Suppressor macrophage (primary cell): ENCODE data around the gene TMEM121.
"Not testable (repeated sequence)": the region's sequence is repeated elsewhere in the genome, so short reads cannot be mapped to it uniquely, and the experiment has no call there.

Experiments
- DNase-seq, 4 experiments: peaks; one replicate each; pipeline ENCODE4 v3.0.0-alpha.2; 2020 to 2022

The TMEM121 gene

GRCh38 chr14:105528586-105529318 is 2.4 kb downstream of the TMEM121 start:
- peak in 2 of 4 experiments; percentile 8 to 18 for DNase-seq

DNA sequence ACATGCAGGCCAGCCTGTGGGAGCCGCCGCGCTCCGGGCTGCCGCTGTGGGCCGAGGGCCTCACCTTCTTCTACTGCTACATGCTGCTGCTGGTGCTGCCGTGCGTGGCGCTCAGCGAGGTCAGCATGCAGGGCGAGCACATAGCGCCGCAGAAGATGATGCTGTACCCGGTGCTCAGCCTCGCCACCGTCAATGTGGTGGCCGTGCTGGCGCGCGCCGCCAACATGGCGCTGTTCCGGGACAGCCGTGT is 2.9 kb downstream of the TMEM121 start:
- DNase-seq = peak in 1 of 4 experiments; percentile 6

DNA sequence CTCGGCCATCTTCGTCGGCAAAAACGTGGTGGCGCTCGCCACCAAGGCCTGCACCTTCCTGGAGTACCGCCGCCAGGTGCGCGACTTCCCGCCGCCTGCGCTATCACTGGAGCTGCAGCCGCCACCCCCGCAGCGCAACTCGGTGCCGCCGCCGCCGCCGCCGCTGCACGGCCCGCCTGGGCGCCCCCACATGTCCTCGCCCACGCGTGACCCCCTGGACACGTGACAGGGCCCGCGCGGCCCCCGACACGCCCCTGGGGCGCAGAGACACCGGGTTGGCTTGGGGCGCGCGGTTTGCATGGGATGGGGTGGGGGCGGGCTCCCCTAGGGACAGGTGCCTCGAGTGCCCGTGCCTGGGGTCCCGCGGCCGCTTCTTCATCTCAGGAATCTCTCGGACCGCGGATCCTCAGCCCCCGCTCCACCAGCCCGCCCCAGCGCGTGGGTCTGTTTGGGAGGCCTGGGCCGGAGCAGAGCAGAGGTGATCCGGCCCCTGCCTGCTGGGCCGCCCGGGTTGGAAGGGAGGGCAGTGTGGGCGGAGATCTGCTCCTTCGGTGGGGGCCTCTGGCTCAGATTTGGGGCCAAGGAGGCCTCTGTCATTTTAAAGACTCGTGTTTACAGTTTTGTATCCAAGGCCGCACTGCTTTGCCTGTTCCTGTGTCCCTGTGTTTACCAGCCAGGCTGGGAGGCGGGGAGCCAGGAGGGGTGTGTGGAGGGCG is 3.3 kb downstream of the TMEM121 start:
- no peak for DNase-seq

DNA sequence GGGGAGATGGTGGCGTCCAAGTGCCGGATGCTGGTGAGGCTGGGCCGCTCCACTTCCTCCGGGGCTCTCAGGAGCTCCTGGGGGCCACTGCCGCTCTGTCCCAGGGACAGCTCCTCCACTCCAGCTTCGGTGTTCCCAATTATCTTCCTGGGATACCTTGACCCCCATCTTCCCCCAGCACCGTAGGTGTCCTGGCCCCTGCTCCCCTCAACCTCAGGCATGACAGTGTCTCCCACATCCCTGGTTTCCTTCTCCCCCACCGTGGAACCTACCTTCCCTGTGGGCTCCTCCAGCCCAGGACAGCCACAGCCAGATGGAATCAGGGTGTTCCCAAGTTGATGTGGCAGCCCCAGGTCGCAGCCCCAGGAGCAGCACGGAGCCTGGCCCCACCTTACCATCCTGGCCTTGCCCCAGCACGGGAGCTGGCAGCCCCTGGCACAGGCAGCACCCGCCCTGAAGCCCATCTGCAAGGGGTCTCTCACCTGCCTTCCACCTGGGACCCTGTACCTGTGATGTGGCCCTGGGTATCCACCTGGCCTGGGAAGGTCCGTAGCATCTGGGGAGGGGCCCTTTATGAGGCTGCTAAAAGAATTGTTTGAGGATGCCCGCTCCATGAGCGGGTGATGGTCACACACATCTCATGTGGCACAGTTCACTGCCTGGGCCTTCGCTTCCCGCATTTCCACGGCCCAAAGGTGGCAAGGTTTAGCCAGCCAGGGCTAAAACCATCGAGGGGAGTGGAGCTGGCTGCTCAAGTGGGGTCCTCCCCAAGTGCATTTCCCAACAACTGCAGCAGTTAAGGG is 4.1 kb downstream of the TMEM121 start:
- no peak for DNase-seq

DNA sequence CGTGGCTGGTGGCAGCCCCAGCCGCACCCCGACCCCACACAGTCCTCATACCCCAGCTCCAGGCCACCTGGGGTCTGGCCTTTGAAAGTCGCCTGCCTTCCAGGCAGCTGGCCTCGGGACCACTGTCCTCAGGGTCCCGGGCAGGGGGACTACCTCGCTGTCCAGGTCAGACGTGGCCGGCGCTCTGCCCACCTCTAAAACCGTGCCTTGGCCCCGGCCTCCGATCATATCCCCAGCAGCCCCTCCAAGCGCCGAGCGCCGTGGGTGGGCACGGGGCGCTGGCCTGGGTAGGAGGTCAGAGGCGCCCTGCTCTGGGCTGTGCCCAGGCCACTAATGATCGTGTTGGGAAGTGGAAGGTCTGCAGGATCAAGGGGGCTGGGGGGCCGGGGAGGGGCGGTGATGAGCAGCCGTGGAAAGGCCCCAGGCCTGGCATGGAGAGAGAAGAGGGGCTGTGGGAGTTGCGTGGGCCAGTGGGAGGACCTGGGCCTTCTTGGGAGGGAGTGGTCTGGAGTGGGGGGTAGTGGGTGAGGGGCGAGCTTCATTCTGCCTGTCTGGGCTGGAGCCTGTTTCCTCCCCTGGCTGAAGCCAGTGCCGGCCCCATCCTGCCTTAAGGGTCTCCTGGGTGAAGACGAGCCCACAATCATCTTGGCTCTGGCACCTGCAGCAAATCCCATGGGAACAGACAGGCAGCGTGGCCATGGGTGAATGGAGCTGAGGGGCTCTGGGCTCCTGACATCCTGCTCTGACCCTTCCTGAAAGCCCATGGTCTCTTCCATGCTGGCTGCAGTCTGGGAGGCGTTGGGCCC is 4.9 kb downstream of the TMEM121 start:
- DNase-seq = no peak

- DNase-seq = no peak
Measured at GRCh38 chr14:105531894-105532623, 5.7 kb downstream of the TMEM121 start.

GRCh38 chr14:105532735-105533141 is 6.4 kb downstream of the TMEM121 start:
- DNase-seq = peak in 1 of 4 experiments; percentile 12

DNA sequence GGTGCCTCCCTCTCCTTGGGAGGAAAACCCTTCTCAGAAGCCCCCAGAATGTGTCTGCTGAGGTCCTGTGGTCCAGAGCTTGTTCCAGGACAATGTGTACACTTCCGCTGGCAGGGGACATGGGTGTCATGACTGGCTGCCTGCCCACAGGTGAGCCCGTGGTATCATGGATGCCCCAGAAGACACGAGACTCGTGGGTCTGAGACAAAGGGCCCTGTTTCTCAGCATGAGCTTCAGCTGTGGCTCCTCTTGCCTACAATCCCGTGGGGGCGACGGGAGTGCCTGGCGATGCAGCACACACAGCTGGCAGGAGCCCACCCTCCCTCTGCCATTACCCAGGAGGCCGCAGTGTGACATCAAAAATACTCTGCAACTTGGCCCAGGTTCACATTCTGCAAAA is 7.0 kb downstream of the TMEM121 start:
- DNase-seq = no peak

- no peak for DNase-seq
Measured at GRCh38 chr14:105533811-105534498, 7.6 kb downstream of the TMEM121 start.

- no peak for DNase-seq
Measured at GRCh38 chr14:105534586-105534985, 8.2 kb downstream of the TMEM121 start.

- DNase-seq = no peak
Measured at GRCh38 chr14:105536051-105536450, 9.7 kb downstream of the TMEM121 start.

DNA sequence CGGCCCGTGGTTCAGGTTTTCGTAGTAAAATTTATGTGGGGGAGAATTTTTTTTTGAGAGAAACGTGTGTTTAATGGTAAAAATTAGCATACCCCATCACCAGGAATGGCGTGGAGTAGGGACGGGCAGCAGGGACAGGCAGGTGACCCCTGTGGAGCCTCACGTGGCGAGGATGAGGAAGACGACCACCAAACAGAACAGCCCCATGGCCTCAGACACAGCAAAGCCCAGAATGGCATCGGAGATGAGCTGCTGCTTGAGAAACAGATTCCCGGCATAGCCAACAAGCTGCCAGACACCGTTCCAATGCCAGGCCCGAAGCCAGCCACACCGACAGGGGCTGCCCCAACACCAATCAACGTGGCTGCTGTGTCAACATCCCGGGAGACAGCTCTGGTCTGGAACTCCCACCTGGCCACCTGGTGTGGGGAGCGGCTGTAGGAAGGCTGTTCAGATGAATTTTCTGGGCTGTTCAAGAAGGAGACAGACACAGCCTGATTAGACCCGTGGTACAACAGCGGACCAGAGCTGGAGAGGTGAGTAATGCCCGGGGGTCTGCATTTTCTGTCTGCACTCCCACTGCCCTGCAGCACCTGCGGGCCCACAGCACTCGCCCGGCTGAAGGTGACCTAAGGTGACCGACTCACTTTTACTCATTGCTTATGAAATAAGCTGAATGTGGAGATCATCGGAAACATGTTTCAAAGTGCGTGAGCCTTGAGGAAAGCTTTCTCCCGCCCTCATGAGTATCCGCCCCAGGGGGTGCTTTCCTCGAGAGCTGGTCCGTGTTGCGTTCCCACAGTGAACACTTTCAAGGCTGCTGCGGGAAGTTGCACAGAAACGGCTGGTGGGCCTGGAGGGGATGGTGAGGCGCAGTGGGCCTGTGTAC is 10.6 kb downstream of the TMEM121 start:
- DNase-seq = no peak

GRCh38 chr14:105537580-105538474 is 11.4 kb downstream of the TMEM121 start:
- peak; percentile 46 to 75 (median 62) for DNase-seq

DNA sequence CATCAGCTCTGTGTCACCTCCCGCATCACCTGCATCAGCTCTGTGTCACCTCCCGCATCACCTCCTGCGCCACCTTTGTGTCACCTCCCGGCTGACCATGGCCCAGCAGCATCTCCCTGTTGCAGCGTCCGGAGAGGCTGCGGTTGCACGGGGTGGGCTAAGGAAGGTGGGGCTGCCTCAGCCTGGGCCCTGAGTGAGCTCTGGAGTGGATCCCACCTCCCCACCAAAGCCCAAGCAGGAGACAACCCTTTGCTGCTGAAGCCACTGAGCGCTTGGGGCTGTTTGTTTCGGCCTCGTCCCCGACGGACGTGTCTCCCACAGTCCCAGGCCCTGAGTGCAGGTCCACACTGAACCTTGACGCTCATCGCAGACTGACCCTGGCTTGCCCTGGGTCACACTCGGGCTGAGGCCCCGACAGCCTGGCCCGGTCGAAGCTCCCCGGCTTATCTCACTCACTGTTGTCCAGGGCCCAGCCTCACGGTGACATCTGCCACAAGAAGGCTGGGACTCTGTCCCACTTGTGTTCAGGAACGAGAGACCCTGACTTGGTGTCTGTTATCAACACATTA is 12.2 kb downstream of the TMEM121 start:
- no peak for DNase-seq

DNA sequence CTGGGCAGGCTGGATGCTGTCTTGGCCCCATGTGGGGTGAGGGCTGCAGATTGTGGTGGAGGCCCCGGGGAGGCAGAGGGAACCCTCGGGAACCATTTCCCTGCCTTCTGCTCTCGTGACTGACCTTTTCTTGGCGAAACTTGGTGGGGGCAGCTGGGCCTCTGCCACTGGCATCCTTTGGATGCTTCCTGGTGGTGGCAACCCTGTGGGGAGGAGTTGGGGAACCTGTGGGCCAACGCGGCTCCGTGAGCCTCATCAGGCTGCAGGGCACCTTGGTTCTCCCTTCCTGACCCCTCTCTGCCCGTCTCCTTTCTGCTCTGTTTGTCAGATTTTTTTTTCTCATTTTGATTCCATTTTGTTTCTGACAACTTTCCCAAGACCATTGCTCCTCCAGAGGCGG is 14.4 kb downstream of the TMEM121 start:
- no peak for DNase-seq

DNA sequence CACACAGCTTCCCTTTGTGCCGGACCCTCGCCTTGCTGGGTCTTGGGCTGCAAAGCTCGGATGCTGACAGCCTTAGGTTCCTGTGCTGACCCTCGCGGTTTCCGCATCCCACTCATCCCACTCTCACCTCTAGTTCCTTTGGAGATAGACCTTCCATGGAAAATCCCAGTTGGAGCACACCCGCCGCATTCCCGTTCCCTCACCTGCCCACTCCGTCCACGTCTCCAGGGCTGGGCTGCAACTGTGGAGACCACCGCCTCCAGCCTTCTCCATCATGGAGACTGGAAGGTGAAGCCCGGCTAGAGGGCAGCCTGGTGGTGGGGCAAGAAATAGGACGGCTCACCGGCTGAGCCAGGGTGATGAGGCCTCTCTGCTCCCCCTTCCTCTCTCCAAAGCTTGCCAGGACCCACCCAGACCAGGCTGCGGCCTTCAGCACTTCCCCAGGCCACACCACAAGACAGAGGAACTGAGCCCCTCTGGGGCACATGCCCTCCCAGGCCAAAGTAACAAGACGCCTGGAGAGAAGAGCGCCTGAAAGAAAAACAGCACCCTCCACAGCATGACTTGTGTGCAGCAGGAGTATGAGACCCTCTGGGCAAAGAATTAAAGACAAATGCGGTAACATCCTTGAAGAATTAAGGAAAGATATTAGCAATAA is 15.0 kb downstream of the TMEM121 start:
- no peak for DNase-seq

DNA sequence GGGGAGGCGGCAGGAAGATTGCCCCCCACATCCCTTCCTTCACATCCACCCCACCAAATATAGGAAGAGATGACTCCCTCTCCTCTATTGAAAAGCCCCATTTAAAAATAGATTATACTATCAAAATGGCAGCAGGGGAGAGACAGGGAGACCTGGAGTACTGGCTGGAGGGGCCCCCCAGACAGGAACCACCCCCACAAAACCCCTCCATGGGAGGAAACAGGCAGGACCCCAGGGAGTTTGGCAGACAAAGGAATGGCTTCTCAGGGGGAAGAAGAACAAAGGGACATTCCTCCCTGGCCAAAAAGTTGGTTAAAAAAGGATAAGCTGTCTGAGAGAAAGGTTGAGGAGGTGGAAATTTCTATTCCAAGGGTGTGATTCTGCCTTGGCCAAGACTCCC is 19.3 kb downstream of the TMEM121 start:
- DNase-seq = not testable (repeated sequence)

DNA sequence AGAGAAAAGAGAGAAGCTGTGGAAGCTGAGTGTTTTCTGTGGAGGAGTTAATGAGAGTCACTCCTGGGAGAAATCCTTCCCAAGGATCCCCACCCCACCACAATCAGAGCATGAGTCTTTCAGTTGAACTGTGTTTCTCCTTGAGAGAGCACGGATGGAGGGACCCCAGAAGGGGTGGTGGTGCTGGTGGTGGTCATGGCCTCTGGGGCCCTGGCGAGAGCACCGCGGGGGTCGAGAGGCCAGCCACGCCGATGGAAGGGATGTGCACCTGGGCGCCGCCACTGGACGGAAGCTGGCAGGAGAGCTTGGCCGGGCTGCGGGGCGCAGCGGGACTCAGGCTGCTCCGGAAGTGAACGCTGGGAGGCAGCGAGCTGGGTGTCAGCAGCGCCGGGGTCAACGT is 20.0 kb downstream of the TMEM121 start:
- DNase-seq = not testable (repeated sequence)
